Mesendoderm (in vitro differentiated cells): ENCODE measurements around the gene CDK2AP2.
"Not testable (repeated sequence)": the region's sequence is repeated elsewhere in the genome, so short reads cannot be mapped to it uniquely, and the experiment has no call there.

Source experiments
- DNase-seq: peaks from one replicate; pipeline ENCODE4 v3.0.0; 2013
- H2AK5ac ChIP-seq: 2 replicates; pipeline ENCODE4 v1.6.1; 2013; ENCODE audit warnings: low read length, inconsistent platforms
- H2BK120ac ChIP-seq: 2 replicates; pipeline ENCODE4 v1.6.1; 2013; ENCODE audit warnings: low read depth, mild to moderate bottlenecking, low read length, moderate library complexity, mixed read lengths
- H2BK15ac ChIP-seq: replicated peaks from 2 replicates; pipeline ENCODE4 v1.6.1; 2013; ENCODE audit warnings: low read depth, mild to moderate bottlenecking, moderate library complexity
- H2BK5ac ChIP-seq: 2 replicates; pipeline ENCODE4 v1.6.1; 2013; ENCODE audit warnings: low read length, inconsistent platforms
- H3K18ac ChIP-seq: 2 replicates; pipeline ENCODE4 v1.6.1; 2013; ENCODE audit warnings: mild to moderate bottlenecking, low read length, mixed read lengths
- H3K23ac ChIP-seq: one replicate; pipeline ENCODE4 v1.6.1; 2013; ENCODE audit warnings: low read length
- H3K27ac ChIP-seq: 2 replicates; pipeline ENCODE4 v1.5.1; 2013; ENCODE audit warnings: low read depth, mild to moderate bottlenecking, inconsistent platforms, low read length, moderate library complexity
- H3K27me3 ChIP-seq: 2 replicates; pipeline ENCODE4 v1.6.1; 2013; ENCODE audit warnings: low read length, control low read depth, mild to moderate bottlenecking, inconsistent platforms; ENCODE audit not compliant: insufficient read depth, poor library complexity
- H3K36me3 ChIP-seq: 2 replicates; pipeline ENCODE4 v1.6.1; 2013; ENCODE audit warnings: low read length, inconsistent platforms; ENCODE audit not compliant: control insufficient read depth, insufficient read depth
- H3K4ac ChIP-seq: one replicate; pipeline ENCODE4 v1.6.1; 2013; ENCODE audit warnings: low read depth, mild to moderate bottlenecking, low read length, moderate library complexity
- H3K4me1 ChIP-seq: 2 replicates; pipeline ENCODE4 v1.6.1; 2013; ENCODE audit warnings: low read depth, low read length, inconsistent platforms; ENCODE audit not compliant: control insufficient read depth
- H3K4me2 ChIP-seq: 2 replicates; pipeline ENCODE4 v1.6.1; 2013; ENCODE audit warnings: low read length
- H3K4me3 ChIP-seq: 2 replicates; pipeline ENCODE4 v1.5.1; 2013; ENCODE audit warnings: mild to moderate bottlenecking, low read length
- H3K56ac ChIP-seq: one replicate; pipeline ENCODE4 v1.6.1; 2013; ENCODE audit warnings: low read length
- H3K79me1 ChIP-seq: 2 replicates; pipeline ENCODE4 v1.6.1; 2013; ENCODE audit warnings: low read length, inconsistent platforms
- H3K79me2 ChIP-seq: 2 replicates; pipeline ENCODE4 v1.6.1; 2013; ENCODE audit warnings: mild to moderate bottlenecking, low read length; ENCODE audit not compliant: control insufficient read depth, insufficient read depth
- H3K9ac ChIP-seq: 2 replicates; pipeline ENCODE4 v1.6.1; 2013; ENCODE audit warnings: low read length, inconsistent platforms
- H4K5ac ChIP-seq: one replicate; pipeline ENCODE4 v1.6.1; 2013; ENCODE audit warnings: low read length
- H4K8ac ChIP-seq: one replicate; pipeline ENCODE4 v1.6.1; 2013; ENCODE audit warnings: low read depth, mild to moderate bottlenecking, control low read depth, low read length, moderate library complexity
- WGBS: extraction: QIAGEN DNeasy Blood & Tissue Kit; methylation state at CpG from one replicate; pipeline ENCODE4 v1.1.7; 2013; ENCODE audit warnings: low lambda C conversion rate, missing lambda C conversion rate; ENCODE audit not compliant: insufficient coverage; ENCODE audit errors: extremely low coverage; 5-methylcytosine and 5-hydroxymethylcytosine counted together

The CDK2AP2 gene

GRCh38 chr11:67465530-67465929 lies 42.4 kb downstream of the CDK2AP2 start:
- Histone ChIP-seq H3K4me2 (peak overlapping the region; percentile 91), H3K9ac (peak overlapping the region; percentile 91), H3K56ac (peak overlapping the region; percentile 99)
- H3K79me1 ChIP-seq, H2BK120ac ChIP-seq, H4K8ac ChIP-seq, H2BK15ac ChIP-seq, H3K27ac ChIP-seq, H3K36me3 ChIP-seq, H3K18ac ChIP-seq, H4K5ac ChIP-seq, H3K27me3 ChIP-seq, H2BK5ac ChIP-seq, H3K4ac ChIP-seq, H3K79me2 ChIP-seq, H3K23ac ChIP-seq, H2AK5ac ChIP-seq, H3K4me3 ChIP-seq, DNase-seq, H3K4me1 ChIP-seq: not testable (repeated sequence)
- WGBS: no CpG with 5 or more reads among the region's 2 CpGs

- Histone ChIP-seq H3K36me3 (no peaks in the 10 kb centered on the region), H3K27me3 (no peaks in the 10 kb centered on the region), H2BK15ac (no peak overlapping the region), H4K5ac (no peak overlapping the region), H2BK5ac (no peak overlapping the region), H3K4ac (peak overlapping the region; percentile 66), H3K23ac (no peak overlapping the region), H4K8ac (no peak overlapping the region), H3K56ac (peak overlapping the region; percentile 99), H3K9ac (peak overlapping the region; percentile 91), H3K27ac (peak overlapping the region; percentile 57), H3K79me1 (peaks cover 2% of the 10 kb centered on the region), H3K4me1 (peaks cover 3% of the 10 kb centered on the region), H3K79me2 (no peaks in the 10 kb centered on the region), H3K4me2 (peak overlapping the region; percentile 91), H3K4me3 (peak overlapping the region; percentile 80), H2AK5ac (no peak overlapping the region), H2BK120ac (no peak overlapping the region), H3K18ac (peak overlapping the region; percentile 75)
- peak; percentile 44 for DNase-seq
- WGBS: no CpG with 5 or more reads among the region's 3 CpGs
These were observed 42.8 kb downstream of the CDK2AP2 start for GRCh38 chr11:67465189-67465510.

- Histone ChIP-seq H2BK5ac (no peak overlapping the region), H3K27ac (peak overlapping the region; percentile 57), H2BK120ac (no peak overlapping the region), H3K4me3 (peak overlapping the region; percentile 80), H4K5ac (no peak overlapping the region), H4K8ac (peak overlapping the region; percentile 44), H3K79me1 (peaks cover 2% of the 10 kb centered on the region), H3K4me2 (peak overlapping the region; percentile 91), H3K56ac (peak overlapping the region; percentile 99), H3K27me3 (no peaks in the 10 kb centered on the region), H2AK5ac (peak overlapping the region; percentile 67), H3K18ac (peak overlapping the region; percentile 75), H3K4me1 (peaks cover 3% of the 10 kb centered on the region), H3K36me3 (no peaks in the 10 kb centered on the region), H2BK15ac (no peak overlapping the region), H3K23ac (no peak overlapping the region), H3K9ac (peak overlapping the region; percentile 91), H3K79me2 (no peaks in the 10 kb centered on the region), H3K4ac (peak overlapping the region; percentile 66)
- WGBS: no CpG with 5 or more reads among the region's 56 CpGs
- peak; percentile 94 for DNase-seq
These were observed 43.4 kb downstream of the CDK2AP2 start for GRCh38 chr11:67464411-67465188.

GRCh38 chr11:67463680-67464410 lies 44.1 kb downstream of the CDK2AP2 start:
- Histone ChIP-seq H3K4me3 (no peak overlapping the region), H2BK5ac (no peak overlapping the region), H2BK120ac (no peak overlapping the region), H3K4me2 (no peak overlapping the region), H3K36me3 (no peaks in the 10 kb centered on the region), H4K8ac (peak overlapping the region; percentile 44), H3K27me3 (no peaks in the 10 kb centered on the region), H3K27ac (no peak overlapping the region), H3K79me1 (peaks cover 2% of the 10 kb centered on the region), H3K23ac (no peak overlapping the region), H3K4me1 (peaks cover 3% of the 10 kb centered on the region), H2BK15ac (no peak overlapping the region), H3K4ac (peak overlapping the region; percentile 20), H3K18ac (no peak overlapping the region), H4K5ac (no peak overlapping the region), H2AK5ac (peak overlapping the region; percentile 96), H3K9ac (peak overlapping the region; percentile 62), H3K56ac (peak overlapping the region; percentile 77), H3K79me2 (no peaks in the 10 kb centered on the region)
- DNase-seq: no peak
- no CpG with 5 or more reads among the region's 20 CpGs for WGBS

GRCh38 chr11:67463186-67463585 lies 44.8 kb downstream of the CDK2AP2 start:
- Histone ChIP-seq H3K56ac (no peak overlapping the region), H3K4me2 (no peak overlapping the region), H3K36me3 (no peaks in the 10 kb centered on the region), H4K8ac (no peak overlapping the region), H3K23ac (no peak overlapping the region), H3K79me2 (no peaks in the 10 kb centered on the region), H3K4me1 (peaks cover 1% of the 10 kb centered on the region), H3K27me3 (no peaks in the 10 kb centered on the region), H3K79me1 (peaks cover under 1% of the 10 kb centered on the region), H4K5ac (no peak overlapping the region), H2BK120ac (no peak overlapping the region), H2BK15ac (no peak overlapping the region), H2BK5ac (no peak overlapping the region), H2AK5ac (no peak overlapping the region), H3K27ac (no peak overlapping the region), H3K18ac (no peak overlapping the region), H3K9ac (no peak overlapping the region), H3K4ac (no peak overlapping the region), H3K4me3 (no peak overlapping the region)
- no CpG with 5 or more reads among the region's 10 CpGs for WGBS
- DNase-seq: no peak
